OCI-LY3 (cell line): Measurements from ENCODE around the gene TXNL4A.
A peak's percentile ranks its signal among the peaks of the same experiment; 100 is the strongest.

Source experiments
- H2AFZ ChIP-seq: fragments of 200-600, 300-600 bp; shearing (Covaris generic); 2 replicates; pipeline ENCODE4 v1.6.0; 2014; ENCODE audit warnings: antibody characterized with exemption, low read depth, low read length
- H3K27ac ChIP-seq: fragments of 200-600, 300-600 bp; sonication (generic); 2 replicates; pipeline ENCODE4 v1.5.1; 2014; ENCODE audit warnings: mild to moderate bottlenecking, low read length, moderate library complexity, mixed read lengths
- H3K27me3 ChIP-seq: fragments of 200-600, 300-600 bp; sonication (generic); 2 replicates; pipeline ENCODE4 v1.6.1; 2014; ENCODE audit warnings: low read depth, low read length, mixed read lengths
- H3K36me3 ChIP-seq: fragments of 200-600, 300-600 bp; sonication (generic); replicated peaks from 2 replicates; pipeline ENCODE3; 2014; ENCODE audit warnings: low read depth, low read length, mixed read lengths
- H3K4me1 ChIP-seq: fragments of 300-600, 200-600 bp; sonication (generic); 2 replicates; pipeline ENCODE4 v1.6.1; 2014; ENCODE audit warnings: low read length, mixed read lengths
- H3K4me2 ChIP-seq: fragments of 200-600, 300-600 bp; sonication (generic); 2 replicates; pipeline ENCODE4 v1.6.1; 2014; ENCODE audit warnings: low read length, mixed read lengths
- H3K4me3 ChIP-seq: fragments of 300-600, 200-600 bp; sonication (generic); 2 replicates; pipeline ENCODE4 v1.5.1; 2014; ENCODE audit warnings: antibody characterized with exemption, mild to moderate bottlenecking, low read length, moderate library complexity
- H3K79me2 ChIP-seq: fragments of 300-600, 200-600 bp; shearing (Covaris generic); 2 replicates; pipeline ENCODE4 v1.6.1; 2014; ENCODE audit warnings: mild to moderate bottlenecking, low read length, mixed read lengths
- H3K9ac ChIP-seq: fragments of 300-600, 200-600 bp; shearing (Covaris generic); 2 replicates; pipeline ENCODE4 v1.6.0; 2014; ENCODE audit warnings: mild to moderate bottlenecking, low read length, moderate library complexity
- H3K9me3 ChIP-seq: fragments of 200-600, 300-600 bp; shearing (Covaris generic); 2 replicates; pipeline ENCODE4 v1.6.1; 2014; ENCODE audit warnings: low read length, mixed read lengths; ENCODE audit not compliant: insufficient read depth
- H4K20me1 ChIP-seq: fragments of 200-600, 300-600 bp; sonication (generic); 2 replicates; pipeline ENCODE4 v1.6.1; 2016; ENCODE audit warnings: low read length, mixed read lengths; ENCODE audit not compliant: insufficient read depth
- CTCF ChIP-seq: fragments of 200-600, 300-600 bp; sonication (generic); IDR thresholded peaks from 2 replicates; pipeline ENCODE4 v1.5.1; 2014; ENCODE audit warnings: antibody characterized with exemption, low read length, low read depth
- EZH2phosphoT487 ChIP-seq: fragments of 200-600 bp; shearing (Covaris generic); IDR thresholded peaks from 2 replicates; pipeline ENCODE4 v1.6.1; 2018; ENCODE audit warnings: antibody characterized with exemption, mixed run types, low read depth

The TXNL4A gene, protein sequence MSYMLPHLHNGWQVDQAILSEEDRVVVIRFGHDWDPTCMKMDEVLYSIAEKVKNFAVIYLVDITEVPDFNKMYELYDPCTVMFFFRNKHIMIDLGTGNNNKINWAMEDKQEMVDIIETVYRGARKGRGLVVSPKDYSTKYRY

DNA sequence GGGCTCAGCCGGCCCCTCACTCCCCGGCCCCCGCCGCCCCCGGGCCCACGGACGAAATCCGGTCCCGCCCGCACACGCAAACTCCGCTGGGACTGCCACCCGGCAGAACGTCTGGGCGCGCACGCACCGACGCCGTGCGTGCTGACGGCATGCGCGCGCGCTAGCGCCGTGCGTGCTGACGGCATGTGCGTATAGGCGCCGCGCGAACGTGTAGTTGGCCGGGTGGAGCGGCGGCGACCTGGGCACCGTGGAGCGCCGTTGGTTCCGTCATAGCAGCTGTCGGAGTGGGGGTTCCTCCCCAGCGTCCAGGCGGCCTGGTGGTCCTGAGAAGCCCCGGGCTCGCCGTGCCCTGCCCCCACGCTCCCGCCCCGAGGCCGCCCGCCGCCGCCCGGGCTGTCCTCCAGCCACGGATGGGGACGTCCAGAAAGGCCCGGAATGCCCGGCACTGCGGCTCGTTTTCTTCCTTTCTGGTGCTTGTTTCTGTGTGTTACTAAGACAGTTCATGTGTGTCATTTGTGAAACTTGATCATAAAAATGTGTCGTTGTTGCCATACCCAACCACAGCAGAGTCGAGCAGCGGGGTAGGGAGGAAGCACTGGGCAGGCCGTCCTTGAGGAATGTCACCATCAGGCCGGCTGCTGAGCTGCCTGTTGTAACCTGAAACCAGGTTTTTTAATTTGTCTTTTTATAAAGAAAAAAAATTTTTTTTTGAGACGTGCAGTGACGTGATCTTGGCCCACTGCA, at the start of gene TXNL4A:
Gene TXNL4A (minus strand): TSS at position 113 of the 744 bp plus-strand sequence. CDS start 171 bp downstream, outside the sequence.
- H3K4me2 ChIP-seq, result peak within 1 kb of the TSS; percentile 87
- H3K9me3 ChIP-seq, result no peaks in the 10 kb centered on the region
- peaks cover 40% of the 10 kb centered on the region for H4K20me1 ChIP-seq
- no peaks in the 10 kb centered on the region for H3K27me3 ChIP-seq
- H2AFZ ChIP-seq, result peak within 1 kb of the TSS; percentile 66
- peak within 1 kb of the TSS; percentile 67 for H3K27ac ChIP-seq
- peaks cover 59% of the 10 kb centered on the region for H3K79me2 ChIP-seq
- H3K36me3 ChIP-seq, result peaks cover 30% of the 10 kb centered on the region
- H3K9ac ChIP-seq, result peak within 1 kb of the TSS; percentile 88
- peaks cover 17% of the 10 kb centered on the region for H3K4me1 ChIP-seq
- no peak for TF ChIP-seq CTCF
- no peak for TF ChIP-seq EZH2phosphoT487
- H3K4me3 ChIP-seq, result peak within 1 kb of the TSS; percentile 83

DNA sequence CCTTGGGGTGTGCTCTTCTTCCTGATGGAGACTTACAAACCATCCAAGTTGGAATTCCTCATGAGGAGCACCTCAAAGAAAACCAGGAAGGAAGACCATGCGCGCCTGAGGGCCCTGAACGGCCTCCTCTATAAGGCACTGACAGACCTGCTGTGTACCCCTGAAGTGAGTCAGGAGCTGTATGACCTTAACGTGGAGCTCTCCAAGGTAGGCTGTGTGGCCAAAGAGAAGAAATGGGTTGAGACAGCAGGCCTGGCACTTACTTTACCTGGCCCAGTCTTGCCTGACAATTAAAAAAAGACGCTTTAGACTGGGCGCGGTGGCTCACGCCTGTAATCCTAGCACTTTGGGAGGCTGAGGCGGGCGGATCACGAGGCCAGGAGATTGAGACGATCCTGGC, 48.9 kb upstream of the TXNL4A start:
- Histone ChIP-seq H3K27me3 (no peaks in the 10 kb centered on the region), H3K4me3 (no peak overlapping the region)

DNA sequence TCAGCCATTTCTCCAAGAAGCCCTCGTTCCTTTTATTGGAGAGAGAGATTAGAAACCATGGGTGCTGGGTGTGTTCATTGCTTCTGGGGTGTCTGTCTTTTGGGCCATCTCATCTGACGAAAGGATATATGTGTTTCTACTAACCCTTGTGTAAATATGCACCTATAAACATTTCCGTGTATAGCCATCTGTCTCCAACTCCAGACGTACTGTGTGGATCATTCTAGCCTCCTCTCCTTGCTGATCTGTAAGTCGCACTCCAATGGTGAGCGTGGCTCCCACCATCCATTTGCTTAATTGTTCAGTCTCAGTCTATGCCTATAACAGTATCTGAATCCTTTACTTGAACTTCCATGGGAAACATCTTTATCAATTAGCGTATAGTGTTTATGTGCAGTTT, 47.6 kb upstream of the TXNL4A start:
- Histone ChIP-seq H3K27me3 (no peaks in the 10 kb centered on the region), H2AFZ (no peak overlapping the region), H3K9me3 (no peaks in the 10 kb centered on the region), H3K9ac (no peak overlapping the region), H3K4me1 (peaks cover 17% of the 10 kb centered on the region), H3K4me2 (no peak overlapping the region), H3K36me3 (peaks cover 25% of the 10 kb centered on the region), H3K27ac (no peak overlapping the region), H4K20me1 (no peaks in the 10 kb centered on the region), H3K79me2 (peaks cover 28% of the 10 kb centered on the region), H3K4me3 (no peak overlapping the region)
- TF ChIP-seq CTCF (no peak), EZH2phosphoT487 (no peak)

More for the DNA sequence above, 48.9 kb upstream of the TXNL4A start:
- no peak overlapping the region for H3K9ac ChIP-seq
- H2AFZ ChIP-seq, result no peak overlapping the region
- H3K4me2 ChIP-seq, result no peak overlapping the region
- peaks cover 28% of the 10 kb centered on the region for H3K79me2 ChIP-seq
- H3K4me1 ChIP-seq, result peaks cover 17% of the 10 kb centered on the region
- H3K36me3 ChIP-seq, result peaks cover 30% of the 10 kb centered on the region
- H3K9me3 ChIP-seq, result no peaks in the 10 kb centered on the region
- no peaks in the 10 kb centered on the region for H4K20me1 ChIP-seq
- H3K27ac ChIP-seq, result no peak overlapping the region
- TF ChIP-seq EZH2phosphoT487, result no peak
- TF ChIP-seq CTCF, result no peak

DNA sequence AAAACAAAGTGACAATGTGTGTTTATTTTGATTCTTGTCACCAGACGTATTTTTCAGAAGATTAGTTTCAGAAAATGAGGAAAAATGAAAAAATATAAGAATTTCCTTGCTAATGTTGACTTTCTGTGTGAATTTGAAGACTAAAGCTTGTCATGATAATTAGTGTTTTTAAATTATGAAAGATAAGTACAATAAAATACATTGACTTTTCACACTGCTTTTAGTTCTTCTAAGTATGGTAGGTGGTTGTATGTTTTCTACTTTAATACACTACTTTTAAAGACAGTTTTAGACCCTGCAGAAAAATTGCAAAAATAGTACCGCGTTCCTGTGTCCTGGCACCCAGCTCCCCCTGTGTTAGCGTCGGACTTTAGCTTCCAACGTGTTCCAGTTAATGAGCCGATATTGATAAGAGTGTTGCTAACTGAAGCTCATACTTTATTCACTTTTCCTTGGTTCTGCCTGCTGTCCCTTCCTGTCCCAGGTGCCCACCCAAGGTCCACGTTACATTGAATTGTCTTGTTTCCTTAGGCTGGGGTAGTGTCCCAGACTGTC, 46.6 kb upstream of the TXNL4A start:
- Histone ChIP-seq H3K36me3 (peaks cover 22% of the 10 kb centered on the region), H3K79me2 (peaks cover 28% of the 10 kb centered on the region), H3K9me3 (no peaks in the 10 kb centered on the region), H3K27ac (peak overlapping the region; percentile 25; the same call in 1 of the 2 replicates), H3K27me3 (no peaks in the 10 kb centered on the region), H2AFZ (peak overlapping the region; percentile 79), H3K4me3 (peak overlapping the region; percentile 81), H3K4me2 (peak overlapping the region; percentile 75), H3K4me1 (peaks cover 17% of the 10 kb centered on the region), H3K9ac (peak overlapping the region; percentile 79), H4K20me1 (no peaks in the 10 kb centered on the region)
- TF ChIP-seq CTCF (no peak), EZH2phosphoT487 (no peak)
